ENCODE measurements around the gene RBM20.

RBM20 gene

GRCh38 chr10:110871298-110872084 lies 227.4 kb downstream of the RBM20 start, which contains the start of gene PDCD4:
Gene PDCD4, plus strand, starts transcription at chr10:110871928. Its CDS starts 4,100 bp downstream, at chr10:110876028.
- Histone ChIP-seq H3K27ac (ENCODE audit: low read length) (peak within 1 kb of the TSS; percentile 77), H3K4me1 (ENCODE audit: control insufficient read depth, low read depth, low read length) (peaks cover 16% of the 10 kb centered on the region)

DNA sequence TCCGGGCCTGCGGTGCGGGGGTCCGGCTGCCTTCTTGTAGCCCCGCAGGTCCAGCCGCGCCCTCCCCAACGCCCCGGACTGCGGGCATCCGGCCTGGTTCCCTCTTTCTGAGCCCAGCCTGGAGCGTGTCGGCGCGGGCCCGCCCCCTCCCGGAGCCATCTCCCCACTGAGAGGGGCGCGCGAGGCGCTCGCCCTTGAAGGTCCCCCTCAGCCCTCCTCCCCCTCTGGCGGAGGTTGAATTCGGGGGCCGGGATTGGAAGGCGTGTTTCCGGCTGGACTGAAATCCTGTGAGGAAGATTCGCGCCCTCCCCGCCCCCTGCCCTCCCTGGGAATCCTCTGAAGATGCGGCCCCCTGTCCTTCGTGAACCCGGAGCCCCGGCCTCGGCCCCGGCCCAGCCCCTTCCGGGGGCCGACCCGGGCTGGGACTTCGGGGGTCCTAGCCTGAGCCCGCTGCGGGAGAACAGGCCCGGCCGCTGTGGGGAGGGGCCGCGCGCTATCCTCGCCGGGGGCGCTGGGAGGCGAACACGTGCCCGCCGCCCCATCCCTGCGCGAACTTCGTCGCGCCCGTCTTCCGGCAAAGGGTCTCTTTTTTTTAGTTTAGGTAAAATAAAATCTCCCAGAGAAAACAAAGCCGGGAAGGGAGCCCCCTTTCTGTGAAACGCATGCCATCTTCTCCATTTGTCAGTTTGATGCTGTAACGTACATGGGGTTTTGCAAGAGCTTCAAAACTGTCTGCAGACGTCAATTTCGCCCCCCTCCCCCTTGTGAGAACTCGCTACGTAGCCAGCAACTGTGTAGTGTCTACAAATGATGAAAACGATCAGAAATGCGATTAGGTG lies 228.2 kb downstream of the RBM20 start:
- Histone ChIP-seq H3K9me3 (ENCODE audit: control insufficient read depth, low read depth, low read length) (no peaks in the 10 kb centered on the region), H3K9ac (ENCODE audit: low read length) (peak overlapping the region; percentile 60), H3K27me3 (ENCODE audit: control insufficient read depth, insufficient read depth, low read length) (no peaks in the 10 kb centered on the region), H3K36me3 (ENCODE audit: control insufficient read depth, low read depth, low read length) (no peaks in the 10 kb centered on the region), H3K27ac (ENCODE audit: low read length) (peak overlapping the region; percentile 54), H3K4me1 (ENCODE audit: control insufficient read depth, low read depth, low read length) (peaks cover 16% of the 10 kb centered on the region), H3K4me3 (ENCODE audit: low read length) (peak overlapping the region; percentile 65)

More at GRCh38 chr10:110871298-110872084, 227.4 kb downstream of the RBM20 start, which contains the start of gene PDCD4:
- Histone ChIP-seq H3K9me3 (ENCODE audit: control insufficient read depth, low read depth, low read length) (no peaks in the 10 kb centered on the region), H3K9ac (ENCODE audit: low read length) (peak within 1 kb of the TSS; percentile 69), H3K36me3 (ENCODE audit: control insufficient read depth, low read depth, low read length) (no peaks in the 10 kb centered on the region), H3K27me3 (ENCODE audit: control insufficient read depth, insufficient read depth, low read length) (no peaks in the 10 kb centered on the region), H3K4me3 (ENCODE audit: low read length) (peak within 1 kb of the TSS; percentile 65)

- H3K9ac ChIP-seq (ENCODE audit: low read length), result peak overlapping the region; percentile 60
- no peaks in the 10 kb centered on the region for H3K36me3 ChIP-seq (ENCODE audit: control insufficient read depth, low read depth, low read length)
- H3K4me3 ChIP-seq (ENCODE audit: low read length), result peak overlapping the region; percentile 65
- H3K4me1 ChIP-seq (ENCODE audit: control insufficient read depth, low read depth, low read length), result peaks cover 16% of the 10 kb centered on the region
- H3K27me3 ChIP-seq (ENCODE audit: control insufficient read depth, insufficient read depth, low read length), result no peaks in the 10 kb centered on the region
- H3K9me3 ChIP-seq (ENCODE audit: control insufficient read depth, low read depth, low read length), result no peaks in the 10 kb centered on the region
- peak overlapping the region; percentile 54 for H3K27ac ChIP-seq (ENCODE audit: low read length)
Measured at GRCh38 chr10:110872984-110873923, 229.1 kb downstream of the RBM20 start.

- H3K4me3 ChIP-seq (ENCODE audit: low read length), result peak overlapping the region; percentile 65
- H3K27ac ChIP-seq (ENCODE audit: low read length), result no peak overlapping the region
- H3K9me3 ChIP-seq (ENCODE audit: control insufficient read depth, low read depth, low read length), result no peaks in the 10 kb centered on the region
- peaks cover 16% of the 10 kb centered on the region for H3K4me1 ChIP-seq (ENCODE audit: control insufficient read depth, low read depth, low read length)
- H3K36me3 ChIP-seq (ENCODE audit: control insufficient read depth, low read depth, low read length), result no peaks in the 10 kb centered on the region
- H3K9ac ChIP-seq (ENCODE audit: low read length), result peak overlapping the region; percentile 60
- no peaks in the 10 kb centered on the region for H3K27me3 ChIP-seq (ENCODE audit: control insufficient read depth, insufficient read depth, low read length)
Measured at GRCh38 chr10:110873951-110874350, 229.8 kb downstream of the RBM20 start.

- Histone ChIP-seq H3K27me3 (ENCODE audit: control insufficient read depth, insufficient read depth, low read length) (no peaks in the 10 kb centered on the region), H3K4me3 (ENCODE audit: low read length) (no peak overlapping the region), H3K4me1 (ENCODE audit: control insufficient read depth, low read depth, low read length) (peaks cover 13% of the 10 kb centered on the region), H3K27ac (ENCODE audit: low read length) (no peak overlapping the region), H3K9me3 (ENCODE audit: control insufficient read depth, low read depth, low read length) (no peaks in the 10 kb centered on the region), H3K9ac (ENCODE audit: low read length) (no peak overlapping the region), H3K36me3 (ENCODE audit: control insufficient read depth, low read depth, low read length) (no peaks in the 10 kb centered on the region)
Measured at GRCh38 chr10:110876000-110876399, 231.9 kb downstream of the RBM20 start.

GRCh38 chr10:110876788-110877187 lies 232.7 kb downstream of the RBM20 start:
- Histone ChIP-seq H3K9ac (ENCODE audit: low read length) (no peak overlapping the region), H3K27me3 (ENCODE audit: control insufficient read depth, insufficient read depth, low read length) (no peaks in the 10 kb centered on the region)

GRCh38 chr10:110880012-110880411 lies 235.9 kb downstream of the RBM20 start:
- Histone ChIP-seq H3K27me3 (ENCODE audit: control insufficient read depth, insufficient read depth, low read length) (no peaks in the 10 kb centered on the region), H3K4me1 (ENCODE audit: control insufficient read depth, low read depth, low read length) (no peaks in the 10 kb centered on the region), H3K36me3 (ENCODE audit: control insufficient read depth, low read depth, low read length) (peaks cover 5% of the 10 kb centered on the region)

More at GRCh38 chr10:110876788-110877187, 232.7 kb downstream of the RBM20 start:
- H3K4me3 ChIP-seq (ENCODE audit: low read length), result no peak overlapping the region
- no peak overlapping the region for H3K27ac ChIP-seq (ENCODE audit: low read length)
- peaks cover under 1% of the 10 kb centered on the region for H3K36me3 ChIP-seq (ENCODE audit: control insufficient read depth, low read depth, low read length)
- H3K4me1 ChIP-seq (ENCODE audit: control insufficient read depth, low read depth, low read length), result peaks cover 8% of the 10 kb centered on the region
- H3K9me3 ChIP-seq (ENCODE audit: control insufficient read depth, low read depth, low read length), result no peaks in the 10 kb centered on the region

GRCh38 chr10:110881247-110881646 lies 237.1 kb downstream of the RBM20 start:
- peaks cover 7% of the 10 kb centered on the region for H3K36me3 ChIP-seq (ENCODE audit: control insufficient read depth, low read depth, low read length)
- H3K27ac ChIP-seq (ENCODE audit: low read length), result no peak overlapping the region
- no peak overlapping the region for H3K4me3 ChIP-seq (ENCODE audit: low read length)
- H3K27me3 ChIP-seq (ENCODE audit: control insufficient read depth, insufficient read depth, low read length), result no peaks in the 10 kb centered on the region
- no peak overlapping the region for H3K9ac ChIP-seq (ENCODE audit: low read length)
- H3K4me1 ChIP-seq (ENCODE audit: control insufficient read depth, low read depth, low read length), result no peaks in the 10 kb centered on the region
- no peaks in the 10 kb centered on the region for H3K9me3 ChIP-seq (ENCODE audit: control insufficient read depth, low read depth, low read length)

More at GRCh38 chr10:110880012-110880411, 235.9 kb downstream of the RBM20 start:
- no peaks in the 10 kb centered on the region for H3K9me3 ChIP-seq (ENCODE audit: control insufficient read depth, low read depth, low read length)
- no peak overlapping the region for H3K4me3 ChIP-seq (ENCODE audit: low read length)
- H3K9ac ChIP-seq (ENCODE audit: low read length), result no peak overlapping the region
- H3K27ac ChIP-seq (ENCODE audit: low read length), result no peak overlapping the region

- Histone ChIP-seq H3K27me3 (ENCODE audit: control insufficient read depth, insufficient read depth, low read length) (no peaks in the 10 kb centered on the region), H3K9ac (ENCODE audit: low read length) (no peak overlapping the region), H3K27ac (ENCODE audit: low read length) (no peak overlapping the region), H3K4me3 (ENCODE audit: low read length) (no peak overlapping the region), H3K9me3 (ENCODE audit: control insufficient read depth, low read depth, low read length) (no peaks in the 10 kb centered on the region), H3K4me1 (ENCODE audit: control insufficient read depth, low read depth, low read length) (no peaks in the 10 kb centered on the region), H3K36me3 (ENCODE audit: control insufficient read depth, low read depth, low read length) (peaks cover 7% of the 10 kb centered on the region)
Measured at GRCh38 chr10:110881905-110882304, 237.8 kb downstream of the RBM20 start.

- H3K4me3 ChIP-seq (ENCODE audit: low read length), result no peak overlapping the region
- no peaks in the 10 kb centered on the region for H3K27me3 ChIP-seq (ENCODE audit: control insufficient read depth, insufficient read depth, low read length)
- H3K9ac ChIP-seq (ENCODE audit: low read length), result no peak overlapping the region
- no peak overlapping the region for H3K27ac ChIP-seq (ENCODE audit: low read length)
- H3K4me1 ChIP-seq (ENCODE audit: control insufficient read depth, low read depth, low read length), result no peaks in the 10 kb centered on the region
- H3K9me3 ChIP-seq (ENCODE audit: control insufficient read depth, low read depth, low read length), result no peaks in the 10 kb centered on the region
- peaks cover 12% of the 10 kb centered on the region for H3K36me3 ChIP-seq (ENCODE audit: control insufficient read depth, low read depth, low read length)
Measured at GRCh38 chr10:110883924-110884323, 239.8 kb downstream of the RBM20 start.

Data from iPS-18a (cell line).